H54 (cell line): ENCODE data around the gene FGFR2.

Experiments
- DNase-seq: peaks from one replicate; pipeline ENCODE4 v3.0.0; 2011; ENCODE audit warnings: low spot score, mixed read lengths; ENCODE audit not compliant: insufficient read length
- FAIRE-seq: peaks from 3 replicates; lab custom pipeline; 2011; peaks lifted over from hg19 to GRCh38; lab: Jason Lieb, UNC
- POLR2A ChIP-seq: IDR thresholded peaks from 2 replicates; pipeline ENCODE4 v1.6.1; 2011; ENCODE audit warnings: low read depth, mild to moderate bottlenecking, low read length

The FGFR2 gene

GRCh38 chr10:121478556-121478955, 119.7 kb downstream of the FGFR2 start:
- no peak for DNase-seq

GRCh38 chr10:121469797-121470606, 128.2 kb downstream of the FGFR2 start:
- DNase-seq, result no peak
- TF ChIP-seq POLR2A, result no peak
- FAIRE-seq, result no peak

More at GRCh38 chr10:121478556-121478955, 119.7 kb downstream of the FGFR2 start:
- no peak for TF ChIP-seq POLR2A
- FAIRE-seq, result no peak

DNA sequence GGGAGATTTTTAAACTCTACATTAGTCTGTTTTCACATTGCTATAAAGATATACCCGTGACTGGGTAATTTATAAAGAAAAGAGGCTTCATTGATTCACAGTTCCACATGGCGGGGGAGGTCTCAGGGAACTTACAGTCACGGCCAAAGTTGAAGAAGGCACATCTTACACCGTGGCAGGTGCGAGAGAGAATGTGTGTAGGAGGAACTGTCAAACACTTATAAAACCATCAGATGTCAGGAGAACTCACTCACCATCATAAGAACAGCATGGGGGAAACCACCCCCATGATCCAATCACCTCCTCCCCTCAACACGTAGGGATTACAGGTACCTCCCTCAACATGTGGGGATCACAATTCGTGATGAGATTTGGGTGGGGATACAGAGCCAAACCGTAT, 129.5 kb downstream of the FGFR2 start:
- no peak for TF ChIP-seq POLR2A
- FAIRE-seq, result no peak
- no peak for DNase-seq

- FAIRE-seq (no peak), DNase-seq (no peak)
- TF ChIP-seq POLR2A, result no peak
Measured at GRCh38 chr10:121466424-121466823, 131.8 kb downstream of the FGFR2 start.

DNA sequence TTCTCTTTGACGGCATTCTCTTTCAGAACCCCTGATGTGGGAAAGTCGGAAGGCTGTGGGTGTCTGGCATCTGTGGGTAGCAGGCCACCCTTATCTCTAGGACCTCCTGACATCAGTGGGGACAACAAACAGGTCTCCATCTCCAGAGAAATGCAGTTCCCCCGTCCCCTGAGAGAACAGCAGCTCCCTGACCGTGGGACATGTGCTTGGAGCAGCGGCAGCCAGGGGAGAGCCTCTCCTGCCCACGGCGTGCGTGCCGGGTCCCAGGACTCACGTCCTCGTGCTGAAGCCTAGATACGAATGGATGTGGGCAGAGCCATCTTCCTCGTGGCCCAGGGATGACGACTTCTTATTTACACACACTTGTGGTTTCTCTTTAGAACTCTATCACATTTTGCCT, 133.0 kb downstream of the FGFR2 start:
- TF ChIP-seq POLR2A, result no peak
- FAIRE-seq, result no peak
- no peak for DNase-seq

- DNase-seq, result no peak
- no peak for TF ChIP-seq POLR2A
- no peak for FAIRE-seq
Measured at GRCh38 chr10:121464517-121464916, 133.7 kb downstream of the FGFR2 start.

GRCh38 chr10:121462955-121463354, 135.3 kb downstream of the FGFR2 start:
- no peak for TF ChIP-seq POLR2A
- FAIRE-seq (no peak), DNase-seq (no peak)

DNA sequence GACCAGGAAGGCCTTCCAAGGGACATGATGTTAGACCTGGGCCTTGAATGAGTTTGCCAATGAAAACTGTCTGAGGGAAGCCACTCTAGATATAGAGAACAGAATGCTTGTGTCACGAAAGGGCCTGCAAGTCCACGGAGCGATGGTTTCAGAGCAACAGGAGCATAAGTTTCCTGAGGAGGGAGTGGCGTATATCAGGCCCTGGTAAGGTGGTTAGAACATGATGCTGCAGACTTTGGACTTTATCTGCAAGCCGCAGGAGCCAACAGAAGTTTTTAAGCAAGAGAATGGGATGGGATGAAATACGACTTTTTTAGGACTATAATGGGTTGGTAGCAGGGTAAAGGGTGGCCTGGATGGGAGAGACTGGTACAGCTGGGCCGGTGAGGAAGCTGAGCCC, 136.0 kb downstream of the FGFR2 start:
- FAIRE-seq, result no peak
- TF ChIP-seq POLR2A, result no peak
- DNase-seq, result no peak

DNA sequence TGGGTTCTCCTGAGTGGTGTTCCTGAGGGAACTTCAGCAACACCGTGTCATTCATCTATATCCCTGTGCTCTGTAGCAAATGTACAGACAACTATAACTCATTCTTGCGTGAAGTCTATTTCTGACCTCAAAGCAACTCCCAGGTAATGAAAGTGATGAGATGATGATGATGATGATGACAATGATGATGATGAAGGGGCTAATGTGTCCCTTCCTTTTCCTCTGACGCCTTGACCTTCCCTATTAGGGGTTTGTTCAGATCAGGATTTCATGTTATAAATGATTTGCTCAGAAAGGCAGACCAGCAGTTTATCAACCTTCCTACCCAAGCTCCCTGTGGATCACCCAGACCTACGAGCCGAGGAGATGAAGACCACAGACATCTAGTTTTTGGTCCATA, 136.9 kb downstream of the FGFR2 start:
- no peak for TF ChIP-seq POLR2A
- DNase-seq, result no peak
- FAIRE-seq, result no peak

- no peak for TF ChIP-seq POLR2A
- DNase-seq, result no peak
- no peak for FAIRE-seq
Measured at GRCh38 chr10:121460733-121461132, 137.5 kb downstream of the FGFR2 start.

GRCh38 chr10:121459622-121460453, 138.4 kb downstream of the FGFR2 start:
- FAIRE-seq (no peak), DNase-seq (no peak)
- TF ChIP-seq POLR2A, result no peak

- FAIRE-seq (no peak), DNase-seq (no peak)
- no peak for TF ChIP-seq POLR2A
Measured at GRCh38 chr10:121459279-121459621, 139.0 kb downstream of the FGFR2 start.

DNA sequence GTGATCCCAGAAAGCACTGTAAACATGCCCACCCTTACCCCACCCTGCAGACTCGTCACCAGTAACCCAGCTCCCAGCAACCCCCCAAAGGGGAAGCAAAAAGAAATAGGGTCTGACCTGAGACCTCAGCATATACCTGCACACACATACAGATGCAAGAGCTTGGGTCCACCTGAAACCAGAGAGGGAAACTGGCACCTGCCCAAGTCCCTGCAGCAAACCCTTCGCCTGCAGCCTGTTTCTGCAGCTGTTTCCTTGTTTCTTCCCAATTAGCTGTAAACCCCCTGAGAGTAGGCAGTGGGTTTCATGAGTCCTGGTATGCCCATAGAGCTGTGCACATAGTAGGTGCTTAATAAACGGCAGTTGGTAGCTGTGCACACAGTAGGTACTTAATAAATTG, 140.5 kb downstream of the FGFR2 start:
- no peak for FAIRE-seq
- TF ChIP-seq POLR2A, result no peak
- no peak for DNase-seq

DNA sequence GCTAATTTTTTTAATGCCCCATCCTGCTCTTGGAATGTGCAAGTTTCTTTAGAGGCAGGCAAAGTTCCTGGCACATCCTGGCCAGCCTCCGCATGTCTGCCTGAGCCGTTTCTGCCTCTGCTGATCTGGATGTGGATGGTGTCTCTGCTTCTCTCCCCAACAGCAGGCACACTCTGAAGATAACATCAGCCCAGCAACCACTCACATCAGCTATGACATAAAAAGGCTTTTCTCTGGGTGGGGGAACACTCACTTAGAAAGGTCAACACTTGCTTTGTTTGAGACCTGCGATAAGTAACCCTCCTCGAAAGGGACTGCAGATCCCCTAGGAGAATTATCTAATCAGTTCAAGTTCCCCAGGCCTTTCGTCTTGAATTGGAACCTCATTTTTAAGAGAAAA, 142.9 kb downstream of the FGFR2 start:
- no peak for DNase-seq
- FAIRE-seq, result no peak
- no peak for TF ChIP-seq POLR2A
